ENCODE data around the gene SLIT3.

Gene SLIT3

GRCh38 chr5:169127431-169127830 lies 173.5 kb downstream of the SLIT3 start:
- DNase-seq (ENCODE audit: low read depth, low spot score), result no peak
- Histone ChIP-seq H3K36me3 (ENCODE audit: insufficient read depth, low read length) (no peaks in the 10 kb centered on the region), H3K9me3 (ENCODE audit: low read depth, low read length) (no peaks in the 10 kb centered on the region), H3K4me3 (no peak overlapping the region), H3K27ac (no peak overlapping the region), H3K9ac (ENCODE audit: insufficient read length) (no peak overlapping the region)
- TF ChIP-seq FOXP2 (optimal IDR thresholded peaks at IDR 0.05; ENCODE audit: control extremely low read depth, extremely low read length, insufficient read depth), result no peak
- no peak for TF ChIP-seq POLR2AphosphoS5 (IDR thresholded peaks at IDR 0.05; ENCODE audit: borderline replicate concordance, low read depth, low read length)
- no peak for TF ChIP-seq EZH2 (IDR thresholded peaks at IDR 0.05)

GRCh38 chr5:169126481-169127021 lies 174.4 kb downstream of the SLIT3 start:
- H3K4me3 ChIP-seq, result no peak overlapping the region
- no peak overlapping the region for H3K9ac ChIP-seq (ENCODE audit: insufficient read length)
- no peaks in the 10 kb centered on the region for H3K9me3 ChIP-seq (ENCODE audit: low read depth, low read length)
- DNase-seq (ENCODE audit: low read depth, low spot score), result no peak
- no peaks in the 10 kb centered on the region for H3K36me3 ChIP-seq (ENCODE audit: insufficient read depth, low read length)
- TF ChIP-seq FOXP2 (optimal IDR thresholded peaks at IDR 0.05; ENCODE audit: control extremely low read depth, extremely low read length, insufficient read depth) (no peak), POLR2AphosphoS5 (IDR thresholded peaks at IDR 0.05; ENCODE audit: borderline replicate concordance, low read depth, low read length) (no peak), EZH2 (IDR thresholded peaks at IDR 0.05) (no peak)
- no peak overlapping the region for H3K27ac ChIP-seq

- no peaks in the 10 kb centered on the region for H3K9me3 ChIP-seq (ENCODE audit: low read depth, low read length)
- no peak overlapping the region for H3K9ac ChIP-seq (ENCODE audit: insufficient read length)
- DNase-seq (ENCODE audit: low read depth, low spot score), result no peak
- TF ChIP-seq POLR2AphosphoS5 (IDR thresholded peaks at IDR 0.05; ENCODE audit: borderline replicate concordance, low read depth, low read length), result no peak
- TF ChIP-seq FOXP2 (optimal IDR thresholded peaks at IDR 0.05; ENCODE audit: control extremely low read depth, extremely low read length, insufficient read depth), result no peak
- TF ChIP-seq EZH2 (IDR thresholded peaks at IDR 0.05), result no peak
- no peaks in the 10 kb centered on the region for H3K36me3 ChIP-seq (ENCODE audit: insufficient read depth, low read length)
- H3K4me3 ChIP-seq, result no peak overlapping the region
- no peak overlapping the region for H3K27ac ChIP-seq
Observed at GRCh38 chr5:169125571-169125970, 175.4 kb downstream of the SLIT3 start.

- H3K9ac ChIP-seq (ENCODE audit: insufficient read length), result no peak overlapping the region
- H3K4me3 ChIP-seq, result no peak overlapping the region
- no peak for DNase-seq (ENCODE audit: low read depth, low spot score)
- no peak overlapping the region for H3K27ac ChIP-seq
- TF ChIP-seq POLR2AphosphoS5 (IDR thresholded peaks at IDR 0.05; ENCODE audit: borderline replicate concordance, low read depth, low read length) (no peak), FOXP2 (optimal IDR thresholded peaks at IDR 0.05; ENCODE audit: control extremely low read depth, extremely low read length, insufficient read depth) (no peak), EZH2 (IDR thresholded peaks at IDR 0.05) (no peak)
- H3K9me3 ChIP-seq (ENCODE audit: low read depth, low read length), result no peaks in the 10 kb centered on the region
- no peaks in the 10 kb centered on the region for H3K36me3 ChIP-seq (ENCODE audit: insufficient read depth, low read length)
Observed at GRCh38 chr5:169122951-169123350, 178.0 kb downstream of the SLIT3 start.

- Histone ChIP-seq H3K4me3 (no peak overlapping the region), H3K27ac (no peak overlapping the region), H3K9me3 (ENCODE audit: low read depth, low read length) (no peaks in the 10 kb centered on the region), H3K36me3 (ENCODE audit: insufficient read depth, low read length) (no peaks in the 10 kb centered on the region), H3K9ac (ENCODE audit: insufficient read length) (no peak overlapping the region)
- no peak for DNase-seq (ENCODE audit: low read depth, low spot score)
- TF ChIP-seq FOXP2 (optimal IDR thresholded peaks at IDR 0.05; ENCODE audit: control extremely low read depth, extremely low read length, insufficient read depth) (no peak), EZH2 (IDR thresholded peaks at IDR 0.05) (no peak), POLR2AphosphoS5 (IDR thresholded peaks at IDR 0.05; ENCODE audit: borderline replicate concordance, low read depth, low read length) (no peak)
Observed at GRCh38 chr5:169121630-169122420, 179.1 kb downstream of the SLIT3 start.

GRCh38 chr5:169119288-169120048 lies 181.5 kb downstream of the SLIT3 start:
- Histone ChIP-seq H3K9ac (ENCODE audit: insufficient read length) (no peak overlapping the region), H3K27ac (no peak overlapping the region), H3K36me3 (ENCODE audit: insufficient read depth, low read length) (no peaks in the 10 kb centered on the region), H3K4me3 (no peak overlapping the region), H3K9me3 (ENCODE audit: low read depth, low read length) (no peaks in the 10 kb centered on the region)
- no peak for TF ChIP-seq POLR2AphosphoS5 (IDR thresholded peaks at IDR 0.05; ENCODE audit: borderline replicate concordance, low read depth, low read length)
- no peak for TF ChIP-seq EZH2 (IDR thresholded peaks at IDR 0.05)
- no peak for TF ChIP-seq FOXP2 (optimal IDR thresholded peaks at IDR 0.05; ENCODE audit: control extremely low read depth, extremely low read length, insufficient read depth)
- no peak for DNase-seq (ENCODE audit: low read depth, low spot score)

GRCh38 chr5:169116961-169117461 lies 183.9 kb downstream of the SLIT3 start:
- Histone ChIP-seq H3K27ac (no peak overlapping the region), H3K36me3 (ENCODE audit: insufficient read depth, low read length) (no peaks in the 10 kb centered on the region), H3K9me3 (ENCODE audit: low read depth, low read length) (no peaks in the 10 kb centered on the region), H3K4me3 (no peak overlapping the region), H3K9ac (ENCODE audit: insufficient read length) (no peak overlapping the region)
- TF ChIP-seq EZH2 (IDR thresholded peaks at IDR 0.05) (no peak), FOXP2 (optimal IDR thresholded peaks at IDR 0.05; ENCODE audit: control extremely low read depth, extremely low read length, insufficient read depth) (no peak), POLR2AphosphoS5 (IDR thresholded peaks at IDR 0.05; ENCODE audit: borderline replicate concordance, low read depth, low read length) (no peak)
- DNase-seq (ENCODE audit: low read depth, low spot score), result no peak

GRCh38 chr5:169115461-169116124 lies 185.3 kb downstream of the SLIT3 start:
- Histone ChIP-seq H3K27ac (no peak overlapping the region), H3K4me3 (no peak overlapping the region), H3K36me3 (ENCODE audit: insufficient read depth, low read length) (no peaks in the 10 kb centered on the region), H3K9ac (ENCODE audit: insufficient read length) (no peak overlapping the region), H3K9me3 (ENCODE audit: low read depth, low read length) (no peaks in the 10 kb centered on the region)
- DNase-seq (ENCODE audit: low read depth, low spot score), result no peak
- TF ChIP-seq POLR2AphosphoS5 (IDR thresholded peaks at IDR 0.05; ENCODE audit: borderline replicate concordance, low read depth, low read length) (no peak), EZH2 (IDR thresholded peaks at IDR 0.05) (no peak), FOXP2 (optimal IDR thresholded peaks at IDR 0.05; ENCODE audit: control extremely low read depth, extremely low read length, insufficient read depth) (no peak)

Measured in SK-N-MC (cell line).